ENCODE results near the gene PDCD10.

Gene PDCD10

DNA sequence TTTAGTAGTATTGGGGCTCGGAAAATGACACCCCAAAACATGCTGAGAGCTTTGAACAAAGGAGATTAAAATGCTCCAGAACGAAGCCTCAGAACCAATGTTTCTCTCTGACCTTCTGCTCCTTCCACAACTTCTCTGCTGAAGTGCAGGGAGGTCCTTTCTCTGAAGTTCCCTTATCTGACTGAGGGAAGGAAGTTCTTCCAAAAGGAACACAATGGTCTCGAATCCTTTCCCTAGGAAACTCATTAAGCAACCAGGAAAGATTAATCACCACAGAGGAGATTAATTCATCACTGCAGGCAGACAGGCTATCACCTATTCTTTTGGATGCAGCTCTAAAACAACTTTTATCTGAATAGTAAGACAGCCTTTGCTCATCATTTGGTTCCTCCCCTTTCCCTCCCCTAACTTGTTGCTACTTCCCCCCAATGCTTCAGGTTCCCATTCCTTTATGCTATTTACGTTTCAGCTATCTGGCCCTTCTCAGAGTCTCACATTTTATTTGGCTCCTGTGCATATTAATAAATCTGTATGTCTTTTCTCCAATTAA is 62.7 kb downstream of the PDCD10 start:
- no peak for DNase-seq

DNA sequence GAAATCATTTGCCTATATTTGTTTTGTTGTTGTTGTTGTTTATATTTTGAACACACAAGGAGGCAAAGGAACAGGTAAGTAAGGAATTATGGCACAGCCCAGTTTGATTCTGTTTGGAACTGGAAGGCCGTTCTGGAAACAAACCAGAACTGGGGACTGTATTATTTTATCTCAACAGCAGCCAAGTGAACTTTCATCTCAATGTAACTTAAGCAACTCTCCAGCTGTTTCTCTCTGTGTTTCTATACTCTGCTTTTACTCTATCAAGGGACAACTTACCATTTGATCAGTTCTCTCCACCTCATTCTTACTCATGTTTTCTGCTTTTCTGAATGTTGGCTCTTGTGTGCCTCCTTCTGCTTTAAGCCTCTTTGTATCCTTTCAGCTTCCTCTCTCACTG is 65.0 kb downstream of the PDCD10 start:
- DNase-seq, result no peak

DNA sequence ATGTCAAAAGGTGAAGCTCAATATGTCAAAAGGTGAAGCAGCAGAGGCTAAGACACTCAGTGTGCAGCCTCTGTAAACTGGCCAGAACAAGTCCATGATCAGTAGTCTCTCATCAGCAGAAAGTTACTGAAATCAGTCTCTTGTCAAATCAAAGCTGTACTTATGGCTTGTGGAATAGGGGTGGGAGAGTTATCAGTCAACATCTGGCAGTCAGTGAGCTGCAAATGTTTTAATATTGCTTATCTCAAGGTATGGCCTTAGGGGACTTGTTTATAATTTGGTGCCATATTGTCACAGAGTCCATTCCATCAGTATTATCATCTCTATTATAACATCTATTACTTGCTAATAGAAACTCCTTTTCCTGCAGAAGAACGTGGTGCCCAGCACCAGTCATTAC is 66.0 kb downstream of the PDCD10 start:
- DNase-seq, result no peak

DNA sequence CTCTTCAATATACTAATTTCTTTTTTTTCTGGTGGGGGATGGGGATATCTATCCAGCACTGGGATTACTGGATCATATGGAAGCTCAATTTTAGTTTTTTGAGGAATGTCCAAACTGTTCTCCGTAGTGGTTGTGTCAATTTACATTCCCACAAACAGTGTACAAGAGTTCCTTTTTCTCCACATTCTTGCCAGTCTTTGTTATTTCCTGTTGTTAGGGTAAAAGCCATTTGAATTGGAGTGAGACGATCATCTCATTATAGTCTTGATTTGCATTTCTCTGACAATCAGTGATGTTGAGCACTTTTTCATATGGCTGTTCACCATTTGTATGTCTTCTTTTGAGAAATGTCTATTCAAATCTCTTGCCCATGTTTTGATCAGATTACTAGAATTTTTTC is 68.1 kb downstream of the PDCD10 start:
- DNase-seq, result no peak

DNA sequence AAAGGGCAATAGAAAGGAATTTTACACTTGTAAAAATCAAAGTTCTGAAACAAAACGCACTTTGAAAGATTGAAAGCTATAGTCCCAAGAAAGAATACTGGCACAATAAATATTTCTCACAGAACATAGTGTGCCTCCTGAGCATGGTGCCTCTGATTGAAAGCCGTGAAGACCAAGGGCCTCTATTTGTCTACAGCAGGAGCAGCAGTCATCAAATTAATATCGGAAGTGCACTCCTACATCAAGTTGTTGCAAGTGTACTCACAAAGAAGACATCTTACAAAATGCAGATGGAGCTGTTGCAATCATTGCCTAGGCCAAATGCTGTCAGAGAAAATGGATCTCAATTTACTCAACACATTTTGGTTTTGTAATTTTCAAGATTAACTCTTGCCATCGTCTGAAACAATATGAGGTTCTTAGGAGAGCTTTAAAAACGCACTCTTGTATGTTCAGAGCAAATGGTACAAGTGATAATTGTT is 71.7 kb downstream of the PDCD10 start:
- no peak for DNase-seq

DNA sequence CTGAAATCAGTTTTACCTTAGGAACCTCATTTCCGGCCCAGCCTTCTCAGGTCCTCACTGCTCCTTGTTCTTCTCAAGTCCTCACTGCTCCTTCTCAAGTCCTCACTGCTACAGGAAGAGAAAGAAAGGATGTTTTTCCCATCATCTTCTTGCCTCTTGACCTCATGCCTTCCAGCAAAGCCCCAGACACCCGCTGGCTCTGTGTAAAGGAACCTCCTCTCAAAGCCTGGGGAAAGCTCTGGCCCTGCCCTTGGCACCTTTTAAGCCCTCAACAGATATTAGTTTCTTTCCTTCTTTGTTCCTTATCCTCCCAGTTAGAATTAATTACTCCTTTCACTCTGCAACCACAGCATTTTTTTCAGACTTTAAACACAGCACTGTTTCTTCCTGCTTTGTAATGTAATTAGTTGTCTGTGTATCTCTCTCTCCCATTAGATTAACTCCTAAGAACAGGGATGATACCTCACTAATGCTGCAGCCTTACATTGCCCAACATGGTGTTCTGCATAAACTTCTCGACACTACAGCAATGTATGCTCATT is 76.9 kb downstream of the PDCD10 start:
- no peak for DNase-seq

DNA sequence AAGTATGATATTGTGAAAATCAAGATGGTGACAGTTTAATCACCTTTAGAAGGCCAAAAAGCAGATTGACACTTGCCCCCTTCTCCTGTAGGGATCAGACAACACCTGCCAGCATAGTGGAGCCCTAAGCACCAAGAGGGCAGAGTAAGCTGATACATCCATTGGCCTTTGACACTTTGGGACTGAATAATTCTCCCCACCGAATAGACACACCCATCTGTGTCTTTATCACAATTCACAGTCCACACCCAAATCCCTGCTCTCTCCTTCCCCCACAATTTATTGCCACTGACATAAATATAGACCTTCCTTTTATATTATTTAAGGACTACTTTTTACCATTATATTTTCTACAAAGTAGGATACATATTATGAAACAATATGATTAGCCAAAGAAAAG is 77.9 kb downstream of the PDCD10 start:
- no peak for DNase-seq

DNA sequence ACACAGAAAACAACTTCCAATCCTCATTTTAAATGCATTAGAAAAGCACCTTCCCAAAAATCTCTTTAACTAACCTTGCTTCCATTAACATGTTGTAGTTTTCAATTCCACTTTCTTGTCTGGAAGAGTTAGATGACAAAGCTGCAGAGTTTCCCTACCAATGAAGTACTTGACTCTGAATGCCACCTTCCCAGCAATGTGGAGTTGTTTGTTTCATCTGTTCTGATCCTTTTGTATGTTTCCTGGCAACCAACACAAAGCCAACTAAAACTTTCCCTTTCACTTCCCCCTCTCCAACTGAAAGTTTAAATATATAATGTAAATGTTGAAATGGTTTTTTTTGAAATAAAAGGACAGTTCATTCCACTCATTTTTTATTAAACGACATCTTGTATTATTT is 80.9 kb downstream of the PDCD10 start, which contains the start of gene WDR49:
WDR49 (minus strand) TSS at position 183 of the 400 bp plus-strand sequence. CDS start 517 bp downstream, outside the sequence.
- DNase-seq, result no peak

DNA sequence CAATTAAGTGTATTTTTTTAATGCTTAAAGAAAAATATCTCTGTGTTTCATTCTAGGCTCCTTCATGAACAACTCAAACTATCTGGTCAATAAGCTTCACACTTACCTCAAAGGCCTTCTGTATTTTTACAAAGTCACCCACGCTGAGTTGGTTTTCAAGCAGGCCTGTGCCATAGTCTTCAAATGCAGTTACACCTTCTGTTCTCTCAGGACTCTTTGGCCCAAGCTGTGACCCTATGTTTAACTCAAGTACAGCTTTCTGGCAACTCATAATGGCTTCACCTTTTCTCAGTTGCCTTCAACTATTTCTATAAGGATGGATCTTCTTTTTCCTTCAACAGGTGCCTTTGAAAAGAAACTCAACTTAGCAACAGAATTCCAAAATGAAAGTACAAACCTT is 81.5 kb downstream of the PDCD10 start:
- DNase-seq, result no peak

DNA sequence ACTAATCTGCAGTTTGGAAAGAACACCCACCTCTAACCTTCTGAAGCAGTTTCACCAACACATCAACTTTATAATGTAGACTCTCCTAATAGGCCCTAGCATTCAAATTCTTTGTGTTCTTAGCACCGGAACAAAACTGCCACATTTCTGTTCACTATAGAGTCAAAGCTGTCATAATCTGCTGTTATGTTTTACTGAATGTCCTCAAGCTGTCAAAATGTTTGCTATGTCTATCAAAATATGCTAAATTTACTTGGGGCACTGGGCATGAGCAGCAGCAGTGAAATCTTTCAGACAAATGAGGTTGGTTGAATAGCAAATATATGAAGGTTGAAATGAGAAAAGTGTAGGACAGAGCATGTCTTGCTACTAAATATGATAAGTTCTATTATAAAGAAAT is 82.9 kb downstream of the PDCD10 start:
- DNase-seq, result no peak

DNA sequence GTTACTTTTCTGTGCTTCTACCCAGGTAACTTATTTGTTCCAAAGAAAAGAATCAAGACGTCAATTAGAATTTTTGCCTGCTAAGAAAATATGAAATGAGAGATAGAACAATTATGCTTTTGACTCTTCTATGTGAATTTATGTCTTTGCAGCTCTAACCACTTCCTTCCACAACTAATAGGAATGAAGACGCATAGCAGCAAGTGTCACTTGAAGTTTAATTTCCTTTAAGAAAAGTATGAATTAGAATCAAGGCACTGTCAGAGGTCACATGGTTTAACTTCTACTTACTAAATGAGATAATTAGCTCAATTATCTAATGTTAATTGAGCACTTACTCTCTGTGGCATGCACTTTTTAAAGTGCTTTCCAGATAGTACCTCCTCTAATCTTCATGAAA is 84.2 kb downstream of the PDCD10 start:
- no peak for DNase-seq

DNA sequence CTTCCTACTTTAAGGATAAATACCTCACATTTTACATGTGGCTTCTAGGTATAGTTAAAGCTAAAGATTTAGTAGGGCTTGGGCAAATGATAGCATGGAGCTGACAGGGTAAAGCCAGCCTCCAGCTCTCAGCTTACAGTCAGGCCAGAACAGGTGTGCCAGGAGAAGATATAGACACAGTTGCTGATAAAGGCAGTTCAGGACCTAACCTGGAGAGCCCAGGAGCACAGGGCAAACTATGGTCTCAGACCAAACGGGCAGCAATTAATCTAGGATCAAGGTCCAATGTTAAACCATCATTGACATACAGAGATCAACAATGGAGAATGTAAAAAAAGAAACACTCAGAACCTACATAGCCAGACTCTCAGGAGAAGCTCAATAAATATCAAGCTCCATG is 84.9 kb downstream of the PDCD10 start:
- no peak for DNase-seq

DNA sequence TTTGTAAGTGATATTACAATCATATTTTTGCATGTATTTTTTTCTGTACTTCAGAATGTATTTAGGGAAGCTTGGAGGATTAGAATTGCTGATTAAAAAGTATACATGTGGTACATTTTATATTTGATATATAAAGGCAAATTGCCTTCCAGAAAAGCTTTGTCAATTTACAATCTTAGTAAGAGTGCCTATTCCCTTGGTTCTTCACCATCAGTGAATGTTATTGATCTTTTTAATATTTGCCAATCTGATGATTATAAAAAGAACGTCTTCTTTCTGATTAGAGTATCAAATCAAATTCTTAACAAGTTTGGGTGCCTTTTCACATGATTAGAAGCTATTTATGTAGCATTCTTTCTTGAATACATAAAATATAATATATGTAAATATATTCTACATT is 90.1 kb downstream of the PDCD10 start:
- DNase-seq, result no peak
